DOHH2 (cell line): ENCODE measurements around the gene VWA1.
A peak's percentile ranks its signal among the peaks of the same experiment; 100 is the strongest.
"Not testable (repeated sequence)": the region's sequence is repeated elsewhere in the genome, so short reads cannot be mapped to it uniquely, and the experiment has no call there.

Experiments used
- H3F3A ChIP-seq: fragments of 200-600 bp; sonication (generic), shearing (Covaris generic); 2 replicates; pipeline ENCODE4 v1.6.0; 2016; ENCODE audit warnings: antibody characterized with exemption, mild to moderate bottlenecking; ENCODE audit not compliant: control insufficient read depth, insufficient read depth
- H3K27ac ChIP-seq: fragments of 200-600 bp; sonication (generic); 2 replicates; pipeline ENCODE4 v1.5.1; 2014; ENCODE audit warnings: low read depth, mild to moderate bottlenecking, low read length, moderate library complexity
- H3K27me3 ChIP-seq: fragments of 200-600 bp; sonication (generic); 2 replicates; pipeline ENCODE4 v1.6.1; 2014; ENCODE audit warnings: mild to moderate bottlenecking, low read length, mixed read lengths; ENCODE audit not compliant: control insufficient read depth
- H3K36me3 ChIP-seq: fragments of 200-600 bp; sonication (generic); 2 replicates; pipeline ENCODE4 v1.6.1; 2014; ENCODE audit warnings: mild to moderate bottlenecking, low read length, moderate library complexity, mixed read lengths; ENCODE audit not compliant: control insufficient read depth
- H3K4me1 ChIP-seq: fragments of 200-600 bp; sonication (generic); 2 replicates; pipeline ENCODE4 v1.6.1; 2014; ENCODE audit warnings: mild to moderate bottlenecking, low read length, mixed read lengths; ENCODE audit not compliant: control insufficient read depth
- H3K4me2 ChIP-seq: fragments of 200-600 bp; sonication (generic); 2 replicates; pipeline ENCODE4 v1.6.0; 2014; ENCODE audit warnings: mild to moderate bottlenecking, low read length, moderate library complexity
- H3K4me3 ChIP-seq: fragments of 200-600 bp; sonication (generic); 2 replicates; pipeline ENCODE4 v1.5.1; 2014; ENCODE audit warnings: mild to moderate bottlenecking, low read length, mixed read lengths
- H3K79me2 ChIP-seq: fragments of 200-600 bp; sonication (generic); 2 replicates; pipeline ENCODE4 v1.6.1; 2014; ENCODE audit warnings: mild to moderate bottlenecking, low read length, mixed read lengths; ENCODE audit not compliant: control insufficient read depth
- H3K9me2 ChIP-seq: fragments of 200-600 bp; sonication (generic); replicated peaks from 2 replicates; pipeline ENCODE4 v1.6.1; 2014; ENCODE audit warnings: mild to moderate bottlenecking, low read length, mixed read lengths; ENCODE audit not compliant: control insufficient read depth
- H3K9me3 ChIP-seq: fragments of 200-600 bp; sonication (generic); 2 replicates; pipeline ENCODE4 v1.6.1; 2014; ENCODE audit warnings: antibody characterized with exemption, low read length, mixed read lengths; ENCODE audit not compliant: control insufficient read depth, insufficient read depth
- H4K20me1 ChIP-seq: fragments of 200-600 bp; sonication (generic); 2 replicates; pipeline ENCODE4 v1.6.0; 2014; ENCODE audit warnings: low read depth, mild to moderate bottlenecking, antibody characterized with exemption, low read length, moderate library complexity; ENCODE audit not compliant: control insufficient read depth, insufficient read depth
- EZH2phosphoT487 ChIP-seq: fragments of 200-600 bp; sonication (generic); IDR thresholded peaks from 2 replicates; pipeline ENCODE4 v1.6.1; 2017; ENCODE audit warnings: borderline replicate concordance, mild to moderate bottlenecking, antibody characterized with exemption, low read length, moderate library complexity, mixed read lengths
- TF ChIP-seq, protein P1 (sequence below): fragments of 200-600 bp; sonication (generic); IDR thresholded peaks from one replicate; pipeline ENCODE4 v1.5.1; 2014; ENCODE audit warnings: antibody characterized with exemption, mild to moderate bottlenecking, low read depth, low read length; ENCODE audit not compliant: poor library complexity, severe bottlenecking

The VWA1 gene

DNA sequence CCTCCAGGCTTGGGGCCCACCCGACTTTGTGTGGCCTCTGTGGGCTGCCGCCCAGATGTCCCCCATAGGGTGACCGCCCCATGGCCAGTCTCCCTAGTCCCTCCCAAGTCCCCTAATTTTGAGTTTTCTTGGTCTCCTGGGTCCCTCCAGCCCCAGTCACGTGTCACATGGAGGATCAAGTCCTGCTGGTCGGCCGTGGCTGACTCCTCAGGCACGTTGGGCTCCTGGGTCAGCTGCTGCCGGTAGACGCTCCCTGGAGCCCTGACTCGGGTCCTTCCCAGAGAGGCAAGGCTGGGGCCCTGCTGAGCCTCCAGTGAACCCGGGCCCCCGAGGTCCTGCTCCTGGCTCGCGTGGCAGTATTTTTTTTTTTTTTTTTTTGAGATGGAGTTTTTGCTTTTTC is 24.2 kb downstream of the VWA1 start:
- not testable (repeated sequence) for H4K20me1 ChIP-seq, H3K4me3 ChIP-seq, H3K27me3 ChIP-seq, H3K36me3 ChIP-seq, H3K27ac ChIP-seq, H3K79me2 ChIP-seq, H3K4me2 ChIP-seq, H3F3A ChIP-seq, H3K9me2 ChIP-seq, H3K9me3 ChIP-seq
- peaks cover 26% of the 10 kb centered on the region for H3K4me1 ChIP-seq

DNA sequence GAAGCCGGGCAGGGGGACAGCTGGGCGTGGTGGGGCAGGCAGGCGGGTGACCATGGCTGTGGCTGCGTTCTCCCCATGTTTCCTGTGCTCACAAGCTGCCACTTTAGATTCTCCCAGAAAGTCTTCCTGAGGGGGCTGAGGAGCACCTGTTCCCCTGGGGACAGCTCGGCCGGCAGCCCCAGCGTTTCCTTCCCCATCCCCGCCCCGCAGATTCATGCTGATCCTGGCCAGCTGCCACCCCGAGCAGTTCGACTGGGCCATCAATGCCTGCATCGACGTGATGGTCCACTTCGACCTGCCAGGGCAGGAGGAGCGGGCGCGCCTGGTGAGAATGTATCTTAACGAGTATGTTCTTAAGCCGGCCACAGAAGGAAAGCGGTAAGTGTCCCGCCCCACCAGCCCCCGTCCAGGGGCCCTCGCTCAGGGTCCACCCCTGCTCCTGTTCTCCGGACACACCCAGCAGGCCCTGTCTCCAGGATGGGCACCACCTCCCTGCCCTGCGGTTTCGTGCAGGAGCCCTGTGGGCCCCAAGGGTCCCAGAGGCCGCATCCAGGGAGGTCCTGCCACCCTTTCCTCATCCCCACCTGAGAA is 25.1 kb downstream of the VWA1 start:
- Histone ChIP-seq H3K9me2 (no peaks in the 10 kb centered on the region), H3K4me2 (no peak overlapping the region), H3K4me1 (peaks cover 30% of the 10 kb centered on the region), H3K4me3 (no peak overlapping the region), H3K36me3 (no peaks in the 10 kb centered on the region), H3K27me3 (peaks cover 15% of the 10 kb centered on the region), H3F3A (no peaks in the 10 kb centered on the region), H4K20me1 (no peaks in the 10 kb centered on the region), H3K9me3 (peaks cover 9% of the 10 kb centered on the region), H3K79me2 (no peaks in the 10 kb centered on the region), H3K27ac (no peak overlapping the region)
- no peak for TF ChIP-seq EZH2phosphoT487
- TF ChIP-seq, protein P1, sequence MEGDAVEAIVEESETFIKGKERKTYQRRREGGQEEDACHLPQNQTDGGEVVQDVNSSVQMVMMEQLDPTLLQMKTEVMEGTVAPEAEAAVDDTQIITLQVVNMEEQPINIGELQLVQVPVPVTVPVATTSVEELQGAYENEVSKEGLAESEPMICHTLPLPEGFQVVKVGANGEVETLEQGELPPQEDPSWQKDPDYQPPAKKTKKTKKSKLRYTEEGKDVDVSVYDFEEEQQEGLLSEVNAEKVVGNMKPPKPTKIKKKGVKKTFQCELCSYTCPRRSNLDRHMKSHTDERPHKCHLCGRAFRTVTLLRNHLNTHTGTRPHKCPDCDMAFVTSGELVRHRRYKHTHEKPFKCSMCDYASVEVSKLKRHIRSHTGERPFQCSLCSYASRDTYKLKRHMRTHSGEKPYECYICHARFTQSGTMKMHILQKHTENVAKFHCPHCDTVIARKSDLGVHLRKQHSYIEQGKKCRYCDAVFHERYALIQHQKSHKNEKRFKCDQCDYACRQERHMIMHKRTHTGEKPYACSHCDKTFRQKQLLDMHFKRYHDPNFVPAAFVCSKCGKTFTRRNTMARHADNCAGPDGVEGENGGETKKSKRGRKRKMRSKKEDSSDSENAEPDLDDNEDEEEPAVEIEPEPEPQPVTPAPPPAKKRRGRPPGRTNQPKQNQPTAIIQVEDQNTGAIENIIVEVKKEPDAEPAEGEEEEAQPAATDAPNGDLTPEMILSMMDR, result no peak

DNA sequence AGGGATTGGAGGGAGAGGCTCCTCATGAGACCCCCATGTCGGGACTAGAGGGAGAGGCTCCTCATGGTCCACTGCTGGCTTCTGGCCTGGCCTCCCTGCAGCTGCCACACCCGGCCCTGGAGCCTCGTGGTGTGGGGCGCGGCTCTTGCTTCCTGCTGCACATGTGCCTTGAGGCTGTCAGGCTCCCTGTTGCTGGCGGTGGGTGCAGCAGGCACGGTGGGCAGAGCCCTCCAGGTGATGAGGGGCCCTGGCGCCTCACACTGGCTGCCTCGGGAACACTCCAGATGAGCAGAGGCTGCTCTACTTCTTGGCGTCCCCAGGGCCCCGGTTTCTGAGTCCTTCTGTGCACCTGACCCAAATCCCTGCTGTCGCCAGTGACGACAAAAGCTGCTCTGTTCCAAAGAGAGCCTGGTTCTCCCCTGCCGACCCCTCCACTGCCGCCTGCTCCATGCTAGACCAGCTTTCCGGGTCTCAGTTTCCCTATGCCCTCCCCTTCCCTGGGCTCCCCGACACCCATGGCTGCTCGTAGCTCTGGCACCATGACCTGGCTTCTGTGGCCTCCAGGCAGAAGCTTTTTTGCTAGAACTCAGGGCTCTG is 26.3 kb downstream of the VWA1 start:
- H3K4me3 ChIP-seq, result peak overlapping the region; percentile 41
- H3K36me3 ChIP-seq, result no peaks in the 10 kb centered on the region
- peak overlapping the region; percentile 58 for H3K4me2 ChIP-seq
- no peaks in the 10 kb centered on the region for H4K20me1 ChIP-seq
- H3K27ac ChIP-seq, result peak overlapping the region; percentile 41
- TF ChIP-seq, protein P1, result no peak
- TF ChIP-seq EZH2phosphoT487, result no peak
- peaks cover 9% of the 10 kb centered on the region for H3K9me3 ChIP-seq
- peaks cover 30% of the 10 kb centered on the region for H3K4me1 ChIP-seq
- peaks cover 18% of the 10 kb centered on the region for H3K27me3 ChIP-seq
- H3F3A ChIP-seq, result no peaks in the 10 kb centered on the region
- H3K9me2 ChIP-seq, result no peaks in the 10 kb centered on the region
- H3K79me2 ChIP-seq, result no peaks in the 10 kb centered on the region

DNA sequence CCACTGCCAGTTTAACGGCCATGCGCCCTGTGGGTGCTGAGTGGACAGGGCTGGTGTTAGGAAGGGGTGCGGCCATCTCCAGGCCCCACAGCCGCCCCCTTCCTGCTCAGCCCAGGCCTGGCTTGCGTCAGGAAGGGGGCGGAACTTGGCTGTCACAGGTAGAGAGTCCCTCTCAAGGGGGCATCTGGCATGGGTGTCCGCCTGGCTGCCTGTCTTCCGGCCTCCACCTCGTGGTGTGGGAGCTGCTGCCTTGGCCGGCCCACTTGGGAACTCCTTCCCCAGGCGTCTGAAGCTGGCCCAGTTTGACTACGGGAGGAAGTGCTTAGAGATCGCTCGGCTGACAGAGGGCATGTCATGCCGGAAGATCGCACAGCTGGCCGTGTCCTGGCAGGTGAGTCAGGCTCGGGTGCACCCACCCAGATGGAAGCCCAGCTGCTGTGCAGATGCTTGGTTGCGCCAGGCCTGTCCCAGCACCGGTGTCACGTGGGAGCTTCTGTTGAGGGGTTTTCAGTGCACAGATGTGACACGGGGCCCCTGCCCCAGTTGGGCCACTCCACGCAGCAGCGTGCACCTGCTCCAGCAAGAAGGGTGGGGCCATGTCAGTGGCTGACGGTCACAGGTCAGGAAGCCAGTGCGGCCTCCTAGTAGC is 27.0 kb downstream of the VWA1 start:
- peaks cover 18% of the 10 kb centered on the region for H3K27me3 ChIP-seq
- peak overlapping the region; percentile 58 for H3K4me2 ChIP-seq

More for the DNA sequence above, 27.0 kb downstream of the VWA1 start:
- H3K4me1 ChIP-seq, result peaks cover 30% of the 10 kb centered on the region
- H3F3A ChIP-seq, result no peaks in the 10 kb centered on the region
- H4K20me1 ChIP-seq, result no peaks in the 10 kb centered on the region
- H3K9me3 ChIP-seq, result peaks cover 9% of the 10 kb centered on the region
- peak overlapping the region; percentile 41 for H3K27ac ChIP-seq
- no peaks in the 10 kb centered on the region for H3K9me2 ChIP-seq
- no peaks in the 10 kb centered on the region for H3K36me3 ChIP-seq
- TF ChIP-seq EZH2phosphoT487, result no peak
- TF ChIP-seq, protein P1, result no peak
- peak overlapping the region; percentile 41 for H3K4me3 ChIP-seq
- no peaks in the 10 kb centered on the region for H3K79me2 ChIP-seq
